Measurements from ENCODE around the gene MYCBP. TPM values are rescaled to one million over a fixed set of nuclear protein-coding genes. Genes with fewer than 3 reads are reported as not detected.
"Not testable (repeated sequence)": the region's sequence is repeated elsewhere in the genome, so short reads cannot be mapped to it uniquely, and the experiment has no call there.

The MYCBP gene
- total RNA-seq, 1 donor from 2014 or later: 21.6 TPM

DNA sequence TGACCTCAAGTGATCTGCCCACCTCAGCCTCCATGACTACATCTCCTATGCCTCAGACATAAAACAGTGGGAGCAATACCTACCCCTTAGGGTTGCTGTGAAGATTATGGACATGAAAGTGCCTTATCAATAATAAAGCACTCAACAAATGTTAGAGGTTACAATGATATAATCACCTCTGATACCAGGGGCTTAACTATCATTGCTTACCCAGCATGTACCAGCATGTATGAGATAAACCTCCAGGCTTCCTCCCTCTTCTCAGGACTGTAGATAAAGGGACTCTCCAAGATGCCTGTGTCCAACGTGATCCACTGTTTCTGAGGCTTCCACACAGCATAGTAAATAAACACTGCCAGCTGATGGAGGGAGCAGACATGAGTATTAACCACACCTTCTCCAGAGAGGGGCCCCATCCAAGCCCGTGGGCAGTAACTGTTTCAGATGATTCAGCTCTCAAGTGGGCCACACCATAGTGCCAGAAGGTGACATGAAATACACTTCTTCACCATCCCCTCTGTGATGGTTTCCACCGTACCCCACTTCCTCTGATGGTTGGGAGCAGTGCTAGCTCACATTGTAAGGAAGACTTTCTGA lies 42.3 kb upstream of the MYCBP start:
- Histone ChIP-seq H3K27ac (no peak overlapping the region), H3K27me3 (ENCODE audit: low read depth) (no peaks in the 10 kb centered on the region), H3K9me3 (no peaks in the 10 kb centered on the region), H3K4me1 (no peaks in the 10 kb centered on the region), H3K4me3 (no peak overlapping the region), H3K36me3 (no peaks in the 10 kb centered on the region)
- no peak for DNase-seq
- TF ChIP-seq, protein P1, sequence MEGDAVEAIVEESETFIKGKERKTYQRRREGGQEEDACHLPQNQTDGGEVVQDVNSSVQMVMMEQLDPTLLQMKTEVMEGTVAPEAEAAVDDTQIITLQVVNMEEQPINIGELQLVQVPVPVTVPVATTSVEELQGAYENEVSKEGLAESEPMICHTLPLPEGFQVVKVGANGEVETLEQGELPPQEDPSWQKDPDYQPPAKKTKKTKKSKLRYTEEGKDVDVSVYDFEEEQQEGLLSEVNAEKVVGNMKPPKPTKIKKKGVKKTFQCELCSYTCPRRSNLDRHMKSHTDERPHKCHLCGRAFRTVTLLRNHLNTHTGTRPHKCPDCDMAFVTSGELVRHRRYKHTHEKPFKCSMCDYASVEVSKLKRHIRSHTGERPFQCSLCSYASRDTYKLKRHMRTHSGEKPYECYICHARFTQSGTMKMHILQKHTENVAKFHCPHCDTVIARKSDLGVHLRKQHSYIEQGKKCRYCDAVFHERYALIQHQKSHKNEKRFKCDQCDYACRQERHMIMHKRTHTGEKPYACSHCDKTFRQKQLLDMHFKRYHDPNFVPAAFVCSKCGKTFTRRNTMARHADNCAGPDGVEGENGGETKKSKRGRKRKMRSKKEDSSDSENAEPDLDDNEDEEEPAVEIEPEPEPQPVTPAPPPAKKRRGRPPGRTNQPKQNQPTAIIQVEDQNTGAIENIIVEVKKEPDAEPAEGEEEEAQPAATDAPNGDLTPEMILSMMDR (IDR thresholded peaks at IDR 0.05): no peak
- no peak for ATAC-seq
- intact Hi-C loops (cut with DNase I): no loop called here

DNA sequence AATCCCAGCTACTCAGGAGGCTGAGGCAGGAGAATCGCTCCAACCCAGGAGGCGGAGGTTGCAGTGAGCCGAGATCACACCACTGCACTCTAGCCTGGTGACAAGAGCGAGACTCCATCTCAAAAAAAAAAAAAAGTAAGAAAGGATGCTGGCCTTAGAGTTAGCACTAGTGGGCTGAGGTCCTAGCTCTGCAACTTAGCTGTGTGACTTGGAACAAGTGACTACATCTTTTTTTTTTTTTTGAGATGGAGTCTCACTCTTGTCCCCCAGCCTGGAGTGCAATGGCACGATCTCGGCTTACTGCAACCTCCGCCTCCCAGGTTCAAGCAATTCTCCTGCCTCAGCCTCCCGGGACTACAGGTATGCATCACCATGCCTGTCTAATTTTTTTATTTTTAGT lies 41.8 kb upstream of the MYCBP start:
- DNase-seq: not testable (repeated sequence)

DNA sequence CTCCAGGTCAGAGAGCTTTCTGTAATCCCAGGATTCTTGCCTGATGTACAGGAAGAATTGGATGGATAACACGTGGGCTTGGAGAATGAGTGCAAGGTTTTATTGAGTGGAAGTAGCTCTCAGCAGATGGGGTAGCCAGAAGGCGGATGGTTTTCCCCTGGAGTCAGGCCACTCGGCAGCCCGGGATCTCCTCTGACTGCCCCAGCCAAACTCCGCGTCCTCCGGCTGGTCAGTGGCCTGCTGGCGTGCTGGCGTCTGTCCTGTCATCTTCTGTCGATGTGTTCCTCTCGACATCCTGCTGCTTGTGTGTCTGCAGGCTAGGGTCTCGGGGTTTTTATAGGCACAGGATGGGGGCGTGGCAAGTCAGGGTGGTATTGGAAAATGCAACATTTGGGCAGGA lies 35.7 kb upstream of the MYCBP start:
- intact Hi-C loops (cut with DNase I): no loop called here
- Histone ChIP-seq H3K9me3 (peaks cover 11% of the 10 kb centered on the region), H3K4me1 (no peaks in the 10 kb centered on the region), H3K4me3 (no peak overlapping the region), H3K27me3 (ENCODE audit: low read depth) (no peaks in the 10 kb centered on the region), H3K36me3 (no peaks in the 10 kb centered on the region), H3K27ac (no peak overlapping the region)
- ATAC-seq (no peak), DNase-seq (no peak)
- TF ChIP-seq, protein P1 (IDR thresholded peaks at IDR 0.05): no peak

More for the DNA sequence above, 41.8 kb upstream of the MYCBP start:
- H3K9me3 ChIP-seq; H3K4me1 ChIP-seq; H3K36me3 ChIP-seq; intact Hi-C loops (cut with DNase I); H3K27me3 ChIP-seq (ENCODE audit: low read depth); ATAC-seq; H3K4me3 ChIP-seq; H3K27ac ChIP-seq: not testable (repeated sequence)

DNA sequence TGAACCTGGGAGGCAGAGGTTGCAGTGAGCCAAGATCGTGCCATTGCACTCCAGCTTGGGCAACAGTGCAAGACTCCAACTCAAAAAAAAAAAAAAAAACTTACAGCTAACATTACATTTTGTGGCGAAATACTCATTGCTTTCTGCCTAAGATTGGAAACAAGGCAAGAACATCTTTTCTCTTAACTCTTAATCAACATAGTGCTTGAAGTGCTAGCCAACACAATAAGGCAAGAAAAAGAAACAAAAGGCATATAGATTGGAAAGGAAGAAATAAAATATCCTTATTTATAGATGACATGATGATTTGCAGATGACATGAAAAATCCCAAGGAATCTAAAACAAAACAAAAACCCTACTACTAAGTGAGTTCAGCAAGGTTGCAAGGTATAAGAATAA lies 32.8 kb upstream of the MYCBP start:
- H3K36me3 ChIP-seq: no peaks in the 10 kb centered on the region
- TF ChIP-seq, protein P1 (IDR thresholded peaks at IDR 0.05): no peak
- H3K9me3 ChIP-seq: peaks cover 11% of the 10 kb centered on the region
- H3K27me3 ChIP-seq (ENCODE audit: low read depth): no peaks in the 10 kb centered on the region
- no peak overlapping the region for H3K27ac ChIP-seq
- DNase-seq: no peak
- intact Hi-C loops (cut with DNase I): no loop called here
- no peak for ATAC-seq
- H3K4me1 ChIP-seq: no peaks in the 10 kb centered on the region
- H3K4me3 ChIP-seq: no peak overlapping the region

DNA sequence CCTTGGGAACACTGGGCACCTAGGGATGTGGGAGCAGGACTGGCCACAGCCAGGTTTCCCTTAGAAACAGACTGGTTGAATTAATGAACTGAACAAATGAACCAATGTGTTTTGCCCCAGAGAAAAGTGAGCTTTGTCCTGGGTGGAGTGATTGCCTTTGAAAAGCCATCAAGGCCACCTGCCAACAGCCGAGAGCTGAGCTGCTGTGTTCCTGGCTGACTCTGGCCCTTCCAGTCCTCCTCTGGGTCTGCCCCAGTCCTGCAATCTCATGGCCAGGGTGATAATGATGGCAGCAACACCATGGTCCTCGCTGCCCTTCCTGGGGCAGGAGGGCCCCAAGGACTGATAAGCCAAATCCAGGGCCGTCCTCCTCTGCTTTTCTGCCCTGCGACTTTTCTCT lies 26.4 kb upstream of the MYCBP start:
- H3K4me3 ChIP-seq: no peak overlapping the region
- no peaks in the 10 kb centered on the region for H3K36me3 ChIP-seq
- no peak overlapping the region for H3K27ac ChIP-seq
- TF ChIP-seq, protein P1 (IDR thresholded peaks at IDR 0.05): no peak
- no peaks in the 10 kb centered on the region for H3K9me3 ChIP-seq
- no peaks in the 10 kb centered on the region for H3K4me1 ChIP-seq
- DNase-seq: no peak
- intact Hi-C loops (cut with DNase I): no loop called here
- ATAC-seq: no peak
- no peaks in the 10 kb centered on the region for H3K27me3 ChIP-seq (ENCODE audit: low read depth)

DNA sequence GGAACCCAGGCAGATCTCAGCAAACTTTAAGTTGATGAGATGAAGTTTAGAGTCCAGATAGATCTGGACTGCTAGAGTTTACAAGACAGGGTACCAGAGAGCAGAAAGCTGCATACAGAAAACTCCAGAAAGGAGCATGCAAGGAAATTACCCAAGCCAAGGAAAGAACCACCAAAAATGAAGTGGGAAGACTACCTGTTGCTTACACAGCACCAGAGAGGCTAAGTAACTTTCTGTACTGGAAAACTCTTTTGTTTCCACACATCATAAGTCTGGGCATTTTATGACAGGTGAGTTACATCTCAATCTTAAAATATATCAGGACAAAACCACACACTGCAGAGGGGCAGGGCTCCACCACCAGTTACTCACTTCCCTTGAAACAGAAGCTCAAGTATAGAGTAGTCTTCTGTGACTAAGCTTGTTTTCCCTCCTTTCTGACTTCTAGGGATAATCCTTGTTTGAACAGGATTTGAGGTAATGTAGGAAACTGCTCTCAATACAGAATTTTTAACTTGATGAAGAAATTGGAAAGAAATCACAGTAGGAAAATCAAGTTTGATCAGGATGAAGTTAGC lies 25.6 kb upstream of the MYCBP start:
- DNase-seq: no peak
- ATAC-seq: no peak
- intact Hi-C loops (cut with DNase I): no loop called here
- H3K27me3 ChIP-seq (ENCODE audit: low read depth): no peaks in the 10 kb centered on the region
- no peak overlapping the region for H3K4me3 ChIP-seq
- H3K9me3 ChIP-seq: no peaks in the 10 kb centered on the region
- H3K27ac ChIP-seq: no peak overlapping the region
- no peaks in the 10 kb centered on the region for H3K36me3 ChIP-seq
- no peaks in the 10 kb centered on the region for H3K4me1 ChIP-seq
- TF ChIP-seq, protein P1 (IDR thresholded peaks at IDR 0.05): no peak
